ENCODE measurements around the gene WWTR1. TPM values are rescaled to one million over a fixed set of nuclear protein-coding genes. Genes with fewer than 3 reads are reported as not detected.

Gene WWTR1
- total and polyA plus RNA-seq, 2 of the 8 experiments (the other 6 are each of a cell fraction or from before 2014, with no cell fraction given), result 15.7 to 18.6 TPM

DNA sequence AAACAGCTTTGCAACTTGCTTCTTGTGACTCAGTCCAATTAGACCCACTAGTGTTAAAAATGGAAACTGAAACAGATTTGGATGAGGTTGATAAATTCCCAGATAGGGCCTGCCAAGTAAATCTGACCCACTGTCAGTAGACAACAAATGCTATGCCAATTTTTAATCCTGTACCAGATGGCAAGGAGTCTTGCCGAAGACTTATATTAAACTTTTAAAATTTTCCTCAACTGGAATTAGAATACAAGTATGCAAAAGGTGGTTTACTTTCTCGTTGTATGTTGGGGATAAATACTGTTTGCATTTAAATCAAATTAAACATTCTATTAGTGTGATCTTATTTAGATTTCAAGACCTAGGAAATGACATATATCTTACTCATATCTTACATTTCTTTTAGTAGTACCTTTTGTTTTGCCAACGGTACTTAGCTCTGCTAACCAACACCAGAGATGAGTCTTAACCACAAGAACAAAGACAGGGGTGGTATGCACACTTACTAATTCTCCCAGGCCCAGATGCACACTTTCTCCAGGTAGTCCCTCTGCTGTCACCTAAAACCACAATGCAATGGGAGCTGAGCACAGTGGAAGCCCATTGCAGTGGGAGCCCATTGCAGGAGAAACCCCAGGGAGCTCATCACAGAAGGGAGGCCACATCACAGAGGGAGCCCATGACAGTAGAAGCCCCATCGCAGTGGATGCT, 77.8 kb downstream of the WWTR1 start:
- no peak overlapping the region for H3K4me2 ChIP-seq (ENCODE audit: insufficient read depth in 1 of 2, low read depth in 2 of 2, low read length in 2 of 2)
- no peak overlapping the region for H2AFZ ChIP-seq (ENCODE audit: low read length)
- H3K36me3 ChIP-seq (ENCODE audit: control insufficient read depth in 2 of 4, insufficient read depth in 4 of 4, low read length in 3 of 4), result no peaks in the 10 kb centered on the region
- H3K9me3 ChIP-seq (ENCODE audit: insufficient read depth in 2 of 2, low read depth in 1 of 2, low read length in 1 of 2), result no peaks in the 10 kb centered on the region
- no peak overlapping the region for H3K14ac ChIP-seq (ENCODE audit: insufficient read length)
- no peak overlapping the region for H3K23ac ChIP-seq (ENCODE audit: insufficient read length)
- no peak overlapping the region for H2AK5ac ChIP-seq (ENCODE audit: low read depth, low read length)
- no peak overlapping the region for H3K18ac ChIP-seq (ENCODE audit: extremely low read depth, low read length)
- H2BK20ac ChIP-seq (ENCODE audit: low read length), result no peak overlapping the region
- H3K4me1 ChIP-seq (replicated peaks in 1 of 4; ENCODE audit: control insufficient read depth in 3 of 4, insufficient read depth in 4 of 4, low read length in 3 of 4), result peaks cover 2 to 17% (median 14%) of the 10 kb centered on the region in 4 experiments; a peak in 5 of 7 replicates
- H3K4me3 ChIP-seq (ENCODE audit: extremely low read depth in 1 of 4, insufficient read depth in 2 of 4, low read depth in 3 of 4, low read length in 4 of 4), result no peak overlapping the region
- H4K8ac ChIP-seq (ENCODE audit: extremely low read depth, insufficient read depth, low read length), result no peak overlapping the region
- no peak for DNase-seq (ENCODE audit: low read depth in 1 of 2, low spot score in 2 of 2)
- H2BK120ac ChIP-seq (replicated peaks; ENCODE audit: low read depth, low read length), result no peak overlapping the region
- 90% methylated on average over 4 of the region's 4 CpGs; no CpG with 5 or more reads in 1 of the 2 experiments for WGBS, 2 experiments (ENCODE audit: extremely low coverage in 1 of 2, insufficient coverage in 1 of 2, insufficient read length in 1 of 2, insufficient replicate concordance in 2 of 2, low coverage in 1 of 2, low lambda C conversion rate in 2 of 2, missing lambda C conversion rate in 1 of 2)
- H2BK5ac ChIP-seq (ENCODE audit: low read depth, low read length), result no peak overlapping the region
- ChIA-PET CTCF (ENCODE audit: partially characterized antibody) (interaction anchor here (0.9 to 4.7 kb wide), 8 partner anchors 11 to 137 kb away, joined by 3 to 37 read pairs (median 4); no protein-coding TSS in a partner anchor), POLR2A (ENCODE audit: partially characterized antibody) (interaction anchor here (0.8 to 1.1 kb wide), 2 partner anchors 78 to 304 kb away, joined by 3 to 4 read pairs; partner anchors contain the start of gene WWTR1)
- no peak for TF ChIP-seq ASH2L (IDR thresholded peaks at IDR 0.05; ENCODE audit: low read length)
- no peak overlapping the region for H3K9ac ChIP-seq (replicated peaks in 1 of 4; ENCODE audit: extremely low read depth in 1 of 4, low read depth in 3 of 4, low read length in 3 of 4)
- H3K56ac ChIP-seq (replicated peaks; ENCODE audit: insufficient read length, low read depth, low read length), result no peak overlapping the region
- no peak overlapping the region for H3K4ac ChIP-seq (replicated peaks; ENCODE audit: insufficient read length, low read depth, low read length)
- H2BK15ac ChIP-seq (ENCODE audit: low read length), result no peak overlapping the region
- no peak overlapping the region for H2BK12ac ChIP-seq (ENCODE audit: low read depth, low read length)
- no peaks in the 10 kb centered on the region for H3K23me2 ChIP-seq (ENCODE audit: low read depth, low read length)
- H3K79me1 ChIP-seq (ENCODE audit: low read depth, low read length), result peaks cover 6% of the 10 kb centered on the region; the same call in 1 of the 2 replicates
- H4K20me1 ChIP-seq (replicated peaks in 1 of 2; ENCODE audit: control insufficient read depth in 1 of 2, insufficient read depth in 2 of 2, low read length in 2 of 2), result peaks cover 0 to 5% of the 10 kb centered on the region in 2 experiments
- H4K5ac ChIP-seq (ENCODE audit: insufficient read length, low read depth, low read length), result no peak overlapping the region
- no peak for FAIRE-seq
- H3K27ac ChIP-seq (ENCODE audit: low read depth, low read length), result no peak overlapping the region
- H4K91ac ChIP-seq (replicated peaks; ENCODE audit: insufficient read length, low read length), result no peak overlapping the region
- 0 out of 4 replicates have a peak, but pooled peaks cover 2 to 5% of the 10 kb centered on the region in 2 experiments for H3K79me2 ChIP-seq (ENCODE audit: control insufficient read depth in 1 of 2, insufficient read depth in 2 of 2, low read length in 2 of 2)
- no peaks in the 10 kb centered on the region for H3K27me3 ChIP-seq (replicated peaks in 1 of 4; ENCODE audit: control insufficient read depth in 3 of 4, extremely low read depth in 1 of 4, insufficient read depth in 3 of 4, low read length in 3 of 4)
